ENCODE results near the gene STK25.

Gene STK25

GRCh38 chr2:241443486-241444223 is 64.7 kb downstream of the STK25 start:
- DNase-seq (ENCODE audit: low read depth), result peak; percentile 34
- no peak overlapping the region for H3K4me3 ChIP-seq (ENCODE audit: low read length)
- no peak for TF ChIP-seq CTCF (conservative IDR thresholded peaks at IDR 0.05; ENCODE audit: low read length)
